GM21576 (cell line): ENCODE data around the gene TBL3.
A peak's percentile ranks its signal among the peaks of the same experiment; 100 is the strongest.

Experiments
- ATAC-seq: cut with Tn5 transposase; IDR thresholded peaks from one replicate; pipeline ENCODE4 v1.9.1; 2021; ENCODE audit warnings: mild to moderate bottlenecking, moderate library complexity; ENCODE audit not compliant: unreplicated experiment

The TBL3 gene

DNA sequence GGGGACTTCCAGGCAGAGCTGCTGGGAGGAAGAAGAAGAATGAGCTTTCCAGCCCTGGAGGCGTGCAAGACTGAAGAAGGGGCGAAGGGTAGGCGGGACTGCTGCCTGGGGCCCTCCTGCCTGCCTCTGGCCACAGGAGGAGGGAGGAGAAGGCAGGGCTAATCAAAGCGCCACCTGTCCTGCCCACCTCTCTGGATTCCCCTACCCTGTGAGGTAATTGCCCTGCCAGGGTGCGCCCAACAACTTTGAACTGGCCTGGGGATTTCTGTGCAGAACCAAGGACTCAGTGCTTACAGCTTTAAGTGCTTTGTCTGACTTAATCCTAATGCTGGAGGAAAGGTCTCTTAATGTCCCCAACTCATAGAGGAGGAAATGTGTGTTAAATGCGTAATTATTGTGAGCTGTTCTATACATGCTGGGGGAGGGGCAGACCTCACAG is 9.6 kb downstream of the TBL3 start, which contains the start of gene NOXO1:
NOXO1 (minus strand) TSS at position 72 of the 439 bp plus-strand sequence. CDS start 290 bp downstream, outside the sequence.
- ATAC-seq, result no peak

DNA sequence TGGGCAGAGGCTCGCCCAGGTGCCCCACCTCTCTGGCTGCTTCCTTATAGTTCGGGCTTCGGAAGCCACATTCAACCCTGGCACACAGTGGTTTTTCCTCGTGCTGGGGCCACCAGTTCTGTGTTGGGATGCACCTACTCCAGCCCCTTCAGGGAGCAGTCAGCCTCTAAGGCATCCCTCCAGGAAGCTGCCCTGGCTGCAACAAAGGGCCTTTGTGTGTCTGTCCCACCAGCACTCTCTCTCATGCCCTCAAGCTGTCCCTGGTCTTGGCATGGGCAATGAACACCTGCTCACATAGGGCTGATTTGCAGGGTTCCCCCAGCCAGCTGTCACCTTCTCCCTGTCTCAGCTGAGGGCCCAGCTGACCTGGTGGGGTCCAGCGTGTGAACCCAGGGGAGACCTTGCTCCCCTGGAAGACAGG is 10.2 kb downstream of the TBL3 start:
- no peak for ATAC-seq

DNA sequence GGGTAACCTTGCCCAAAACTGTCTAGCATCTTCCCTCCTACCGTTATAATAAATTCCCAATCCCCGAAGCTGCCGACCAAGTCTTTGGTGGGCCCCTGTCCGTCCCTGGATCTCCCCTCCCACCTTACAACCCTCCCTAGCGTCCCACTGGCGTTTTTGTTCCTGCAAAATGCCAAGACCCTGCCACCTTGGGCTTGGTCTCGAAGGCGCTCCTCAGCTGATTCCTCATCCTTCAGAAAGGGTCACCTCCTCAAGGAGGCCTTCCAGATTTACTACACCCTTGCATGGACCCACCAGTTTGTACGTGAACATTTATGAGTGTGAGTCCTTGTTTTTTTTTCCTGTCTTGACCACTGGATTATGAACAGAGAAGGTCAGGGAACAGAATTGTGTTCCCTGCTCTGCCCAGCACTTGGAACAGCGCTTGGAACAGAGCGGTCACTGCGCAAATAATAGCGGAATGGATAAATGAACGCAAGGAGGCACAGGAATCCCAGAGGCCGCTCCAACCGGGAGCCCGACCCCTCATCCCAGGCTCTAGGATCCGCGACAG is 11.2 kb downstream of the TBL3 start:
- no peak for ATAC-seq

DNA sequence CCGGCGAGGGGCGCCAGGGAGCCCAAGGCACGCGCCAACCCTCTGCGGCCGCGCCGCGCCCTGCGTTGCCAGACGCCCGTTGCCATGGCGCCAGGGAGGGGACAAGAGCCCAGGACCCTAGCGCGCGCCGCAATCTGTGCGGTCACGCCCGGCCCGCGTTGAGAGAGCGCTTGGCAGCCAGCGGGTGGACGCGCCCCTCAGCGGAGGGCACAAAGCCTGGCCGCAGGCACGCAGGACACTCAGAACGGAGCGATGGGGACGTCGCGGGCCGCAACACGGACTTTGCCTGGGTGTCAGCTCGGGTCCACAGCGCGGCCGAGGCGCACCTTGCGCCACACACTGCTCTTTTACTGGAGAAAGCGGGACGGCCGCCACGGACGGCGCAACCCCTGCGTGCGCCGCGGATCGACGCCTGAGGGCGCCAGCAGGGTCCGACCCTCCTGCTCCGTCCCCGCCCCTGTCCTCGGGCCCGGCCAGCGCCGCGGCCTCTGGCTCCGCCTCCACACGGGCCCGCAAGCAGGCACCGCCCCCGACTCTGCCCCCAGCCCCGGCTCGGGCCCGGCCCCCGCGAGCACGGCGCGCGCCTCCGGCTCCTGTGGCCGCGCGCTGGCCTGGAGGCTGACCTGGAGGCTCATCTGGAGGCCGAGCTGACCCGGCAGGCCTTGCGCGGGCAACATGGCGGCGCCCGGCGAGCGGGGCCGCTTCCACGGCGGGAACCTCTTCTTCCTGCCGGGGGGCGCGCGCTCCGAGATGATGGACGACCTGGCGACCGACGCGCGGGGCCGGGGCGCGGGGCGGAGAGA is 11.9 kb downstream of the TBL3 start, which contains the start of gene GFER:
GFER (plus strand) TSS at position 650 of the 803 bp plus-strand sequence; CDS start at position 676, 26 bp downstream.
- ATAC-seq, result peak; percentile 73

DNA sequence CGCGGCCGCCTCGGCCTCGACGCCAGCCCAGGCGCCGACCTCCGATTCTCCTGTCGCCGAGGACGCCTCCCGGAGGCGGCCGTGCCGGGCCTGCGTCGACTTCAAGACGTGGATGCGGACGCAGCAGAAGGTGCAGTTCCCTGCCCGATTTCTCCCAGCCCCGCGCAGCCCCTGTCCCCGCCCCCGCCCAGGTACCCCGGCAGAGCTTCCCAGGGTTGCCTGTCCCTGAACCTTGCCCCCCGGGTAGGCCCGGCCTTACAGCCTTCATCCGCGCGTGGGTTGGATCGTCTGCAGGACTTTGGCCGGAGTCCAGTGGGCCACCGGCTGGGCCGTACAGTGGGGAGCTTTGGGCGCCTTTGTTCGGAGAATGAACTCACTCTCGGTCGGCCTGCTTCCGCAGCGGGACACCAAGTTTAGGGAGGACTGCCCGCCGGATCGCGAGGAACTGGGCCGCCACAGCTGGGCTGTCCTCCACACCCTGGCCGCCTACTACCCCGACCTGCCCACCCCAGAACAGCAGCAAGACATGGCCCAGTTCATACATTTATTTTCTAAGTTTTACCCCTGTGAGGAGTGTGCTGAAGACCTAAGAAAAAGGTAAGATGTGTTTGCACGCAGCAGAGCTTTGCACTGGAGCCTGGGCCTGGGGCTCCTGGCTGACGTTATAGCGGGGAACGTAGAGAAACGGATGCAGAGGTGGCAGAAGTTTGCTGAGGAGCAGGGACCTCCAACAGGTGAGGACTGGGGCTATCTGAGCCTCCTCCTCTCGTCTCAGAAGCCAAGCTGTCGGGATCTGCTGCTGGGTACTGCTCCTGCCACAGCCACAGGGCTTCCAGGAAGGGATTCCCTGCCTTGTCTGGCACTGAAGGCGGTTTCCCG is 12.7 kb downstream of the TBL3 start:
- no peak for ATAC-seq

DNA sequence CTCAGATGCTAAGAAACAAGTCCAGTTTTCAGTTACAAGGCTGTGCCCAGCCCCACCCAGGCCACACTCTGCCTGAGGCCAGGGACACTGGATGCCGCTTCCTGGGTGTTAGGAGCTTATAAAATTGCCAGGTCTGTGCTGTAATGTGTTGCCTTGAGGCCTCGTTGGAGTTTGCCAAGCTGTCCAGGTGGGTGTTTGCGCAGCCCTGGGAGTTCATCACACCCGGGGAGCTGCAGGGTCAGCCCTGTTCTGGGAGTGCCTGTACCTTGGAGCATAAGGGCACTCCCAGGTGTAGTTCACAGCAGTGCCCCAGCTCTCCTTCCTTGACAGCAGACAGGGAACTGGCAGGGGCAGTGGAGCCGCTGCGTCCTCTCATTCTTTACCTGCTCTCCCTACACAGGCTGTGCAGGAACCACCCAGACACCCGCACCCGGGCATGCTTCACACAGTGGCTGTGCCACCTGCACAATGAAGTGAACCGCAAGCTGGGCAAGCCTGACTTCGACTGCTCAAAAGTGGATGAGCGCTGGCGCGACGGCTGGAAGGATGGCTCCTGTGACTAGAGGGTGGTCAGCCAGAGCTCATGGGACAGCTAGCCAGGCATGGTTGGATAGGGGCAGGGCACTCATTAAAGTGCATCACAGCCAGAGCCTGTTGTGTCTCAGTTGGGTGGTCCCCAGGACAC is 13.8 kb downstream of the TBL3 start:
- ATAC-seq, result no peak

DNA sequence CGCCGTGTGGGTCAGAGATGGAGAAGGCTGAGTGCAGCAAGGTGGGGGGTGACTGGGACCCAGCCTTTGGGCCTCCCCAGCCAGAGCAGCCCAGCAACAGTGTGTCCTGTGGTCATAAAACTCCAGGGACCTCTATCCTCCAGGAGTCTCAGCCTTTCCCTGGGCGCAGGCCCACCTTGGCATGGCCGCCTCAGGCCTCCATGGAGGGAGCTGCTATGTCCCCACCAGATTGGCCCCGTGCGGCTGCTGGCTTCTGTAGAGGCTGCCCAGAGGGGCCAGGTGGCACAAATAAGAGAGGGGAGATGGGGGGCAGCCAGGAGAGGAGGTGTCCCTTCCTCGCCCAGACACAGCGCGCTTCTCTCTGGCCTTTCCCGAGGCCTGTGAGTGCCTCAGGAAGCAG is 15.3 kb downstream of the TBL3 start:
- no peak for ATAC-seq

DNA sequence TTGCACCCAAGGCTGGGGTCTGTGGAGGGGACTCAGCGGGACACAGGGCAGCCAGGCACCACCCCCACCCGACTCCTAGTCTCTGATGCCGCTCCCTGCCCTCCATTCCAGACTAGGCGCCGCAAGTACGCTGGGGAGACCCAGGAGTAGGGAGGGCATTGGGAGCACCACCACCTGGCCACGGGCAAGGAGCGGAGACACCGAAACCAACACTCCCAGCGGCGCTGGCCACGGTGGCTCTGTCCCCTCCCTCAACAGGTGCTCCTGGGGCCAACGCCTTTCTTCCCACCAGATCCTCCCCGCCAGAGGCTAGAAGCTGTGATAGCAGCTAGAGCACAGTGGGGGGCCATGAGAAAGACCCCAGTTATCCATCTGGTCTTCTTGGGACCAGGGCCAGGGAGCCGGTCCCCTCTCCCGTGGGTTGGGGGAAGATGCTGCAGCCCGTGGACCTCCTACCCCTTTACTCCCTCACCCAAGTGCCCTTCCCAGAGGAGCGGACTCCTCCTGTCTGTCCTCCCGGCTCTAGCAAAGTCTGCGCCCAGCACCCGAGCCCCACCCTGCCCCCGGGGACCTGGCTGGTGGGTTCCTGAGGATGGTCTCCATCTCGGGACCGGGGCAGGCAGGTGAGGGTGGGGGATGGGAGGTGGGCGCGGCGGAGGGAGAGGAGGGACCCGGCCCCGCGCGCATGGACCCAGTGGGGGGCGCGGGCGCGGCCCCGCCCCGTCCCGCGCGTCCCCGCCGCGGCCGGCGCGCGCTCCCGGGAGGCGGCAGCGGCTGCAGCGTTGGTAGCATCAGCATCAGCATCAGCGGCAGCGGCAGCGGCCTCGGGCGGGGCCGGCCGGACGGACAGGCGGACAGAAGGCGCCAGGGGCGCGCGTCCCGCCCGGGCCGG is 17.6 kb downstream of the TBL3 start, which contains the start of gene SYNGR3:
SYNGR3 (plus strand) TSS at position 762 of the 892 bp plus-strand sequence. CDS start 133 bp downstream, outside the sequence.
- ATAC-seq, result no peak

DNA sequence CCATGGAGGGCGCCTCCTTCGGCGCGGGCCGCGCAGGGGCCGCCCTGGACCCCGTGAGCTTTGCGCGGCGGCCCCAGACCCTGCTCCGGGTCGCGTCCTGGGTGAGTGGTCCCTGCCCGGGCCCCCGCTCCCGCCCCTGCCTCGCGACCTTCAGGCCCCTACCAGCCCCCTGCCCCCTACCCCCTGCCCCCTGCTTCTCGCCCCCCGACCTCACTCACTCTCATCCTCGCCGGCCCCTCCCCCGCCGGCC is 18.2 kb downstream of the TBL3 start:
- ATAC-seq, result no peak

DNA sequence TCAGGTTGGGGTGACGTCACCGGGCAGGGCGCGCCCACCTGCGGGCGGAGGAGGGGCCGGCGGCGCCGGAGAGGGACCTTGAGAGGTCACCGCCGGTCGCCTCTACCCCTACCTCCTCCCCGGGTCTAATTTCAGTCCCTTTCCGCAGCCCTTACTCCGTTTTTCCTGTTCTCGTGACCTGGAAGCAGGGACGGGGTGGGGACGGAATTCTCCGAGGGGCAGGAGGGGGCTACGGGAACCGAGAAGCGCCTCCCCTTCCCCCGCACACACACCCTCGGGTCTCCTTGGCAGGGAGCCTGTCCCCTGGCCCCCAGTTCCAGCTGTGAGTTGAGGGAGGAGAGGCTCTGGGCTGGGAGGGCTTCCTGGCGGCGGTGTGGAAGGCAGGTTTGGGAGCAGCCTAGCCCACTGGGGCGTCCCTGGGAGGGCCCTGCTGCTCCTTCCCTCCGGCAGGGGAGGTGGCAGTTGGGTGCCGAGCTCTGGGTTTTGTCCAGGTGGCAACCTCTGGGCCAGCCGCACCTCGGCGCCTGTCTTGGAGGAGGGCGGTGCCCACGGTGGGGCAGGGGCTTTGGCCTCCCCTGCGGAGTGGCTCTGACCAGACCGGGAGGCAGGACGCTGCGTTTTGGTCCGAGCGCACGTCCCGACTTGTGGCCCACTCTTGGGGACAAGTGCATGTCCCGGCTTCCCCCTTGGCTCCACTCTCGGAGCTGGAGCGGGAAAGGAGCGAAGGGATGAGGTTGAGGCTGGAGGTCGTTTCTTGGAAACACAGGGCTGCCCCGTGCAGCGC is 18.7 kb downstream of the TBL3 start:
- no peak for ATAC-seq

DNA sequence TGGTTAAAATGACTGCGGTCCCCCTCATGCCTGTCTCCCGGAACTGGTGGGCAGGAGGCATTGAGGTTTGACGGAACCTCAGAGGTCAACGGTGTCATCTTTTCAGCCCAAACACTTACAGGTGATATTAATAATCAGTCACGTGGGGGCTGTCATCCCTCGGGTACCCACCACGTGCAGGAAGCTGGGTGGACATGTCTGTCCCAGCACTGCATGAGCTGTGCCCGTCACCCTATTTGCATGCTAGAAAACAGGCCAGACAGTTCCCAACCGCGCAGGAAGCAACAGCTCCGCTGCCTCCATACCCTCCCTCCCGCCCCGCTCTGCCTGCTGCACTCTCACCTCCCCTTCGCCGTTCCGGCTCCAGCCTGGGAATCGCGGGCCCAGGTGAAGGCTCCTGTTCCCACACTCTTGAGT is 19.3 kb downstream of the TBL3 start:
- ATAC-seq, result peak; percentile 28

DNA sequence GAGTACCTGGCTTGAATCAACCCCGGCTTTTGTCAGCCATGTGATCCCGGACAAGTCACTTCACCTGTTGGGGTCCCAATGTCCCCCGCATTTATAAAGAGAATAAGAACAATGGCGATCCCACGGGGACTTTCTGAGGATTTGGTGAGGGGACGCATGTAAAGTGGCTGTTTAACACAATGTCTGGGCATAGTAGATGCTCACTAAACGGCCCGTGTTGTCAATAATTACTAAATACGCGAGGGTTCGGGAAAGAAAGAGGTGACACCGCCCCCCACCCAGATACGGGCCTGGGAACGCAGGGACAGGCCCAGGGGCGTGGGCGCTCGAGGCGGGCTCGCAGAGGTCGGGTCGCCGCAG is 19.7 kb downstream of the TBL3 start:
- ATAC-seq, result no peak

DNA sequence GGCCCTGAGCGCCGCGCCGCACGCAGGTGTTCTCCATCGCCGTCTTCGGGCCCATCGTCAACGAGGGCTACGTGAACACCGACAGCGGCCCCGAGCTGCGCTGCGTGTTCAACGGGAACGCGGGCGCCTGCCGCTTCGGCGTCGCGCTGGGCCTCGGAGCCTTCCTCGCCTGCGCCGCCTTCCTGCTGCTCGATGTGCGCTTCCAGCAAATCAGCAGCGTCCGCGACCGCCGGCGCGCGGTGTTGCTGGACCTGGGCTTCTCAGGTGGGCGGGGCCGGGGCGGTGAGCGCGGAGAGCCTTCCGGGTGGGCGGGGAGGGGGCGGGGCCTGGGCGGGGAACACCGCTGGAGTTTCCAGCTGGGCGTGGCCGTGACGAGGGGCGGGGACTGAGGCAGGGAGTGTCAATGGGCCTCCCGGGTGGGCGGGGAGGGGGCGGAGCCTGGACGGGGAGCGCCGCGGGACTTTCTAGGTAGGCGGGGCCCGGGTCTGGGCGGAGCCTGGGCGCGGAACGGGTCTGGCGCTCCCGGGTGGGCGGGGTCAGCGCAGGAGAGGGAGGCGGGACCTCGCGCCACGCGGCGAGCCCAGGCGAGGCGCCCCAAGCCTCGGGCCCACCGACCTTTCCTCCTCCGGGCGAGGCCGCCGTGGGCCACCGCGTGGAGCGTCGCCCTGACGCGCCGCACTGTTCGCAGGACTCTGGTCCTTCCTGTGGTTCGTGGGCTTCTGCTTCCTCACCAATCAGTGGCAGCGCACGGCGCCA is 20.3 kb downstream of the TBL3 start:
- peak; percentile 42 for ATAC-seq

DNA sequence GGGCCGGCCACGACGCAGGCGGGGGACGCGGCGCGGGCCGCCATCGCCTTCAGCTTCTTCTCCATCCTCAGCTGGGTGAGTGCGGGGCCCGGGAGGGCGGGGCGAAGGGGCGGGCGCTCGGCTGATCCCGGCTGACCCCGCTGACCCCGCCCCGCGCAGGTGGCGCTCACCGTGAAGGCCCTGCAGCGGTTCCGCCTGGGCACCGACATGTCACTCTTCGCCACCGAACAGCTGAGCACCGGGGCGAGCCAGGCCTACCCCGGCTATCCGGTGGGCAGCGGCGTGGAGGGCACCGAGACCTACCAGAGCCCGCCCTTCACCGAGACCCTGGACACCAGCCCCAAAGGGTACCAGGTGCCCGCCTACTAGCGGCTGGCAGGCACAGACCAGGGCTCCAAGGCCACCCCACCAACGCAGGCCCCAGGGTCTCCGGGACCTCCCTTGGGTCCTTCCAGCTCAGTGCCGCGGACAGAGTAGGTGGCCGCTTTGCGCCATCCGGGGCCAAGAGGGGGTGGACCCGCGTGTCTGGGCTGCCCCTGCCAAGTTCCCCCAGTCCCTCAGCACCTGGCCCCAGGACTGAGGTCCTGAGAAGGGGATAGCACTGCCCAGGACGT is 21.0 kb downstream of the TBL3 start:
- ATAC-seq, result no peak

DNA sequence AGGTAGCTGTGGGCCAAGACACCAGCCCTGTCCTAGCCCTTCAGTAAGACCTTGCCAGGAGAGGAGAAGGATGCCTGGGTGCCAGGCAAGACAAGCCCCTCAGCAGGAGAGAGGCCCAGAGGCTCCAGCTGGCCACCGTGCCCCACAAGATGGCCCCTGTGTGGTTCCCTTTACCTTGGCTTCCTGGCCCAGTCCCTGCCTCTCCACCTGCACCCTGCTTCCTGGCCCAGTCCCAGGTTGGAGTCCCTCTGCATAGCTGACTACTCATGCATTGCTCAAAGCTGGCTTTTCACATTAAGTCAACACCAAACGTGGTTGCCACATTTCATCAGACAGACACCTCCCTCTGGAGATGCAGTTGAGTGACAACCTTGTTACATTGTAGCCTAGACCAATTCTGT is 21.9 kb downstream of the TBL3 start:
- ATAC-seq, result no peak

DNA sequence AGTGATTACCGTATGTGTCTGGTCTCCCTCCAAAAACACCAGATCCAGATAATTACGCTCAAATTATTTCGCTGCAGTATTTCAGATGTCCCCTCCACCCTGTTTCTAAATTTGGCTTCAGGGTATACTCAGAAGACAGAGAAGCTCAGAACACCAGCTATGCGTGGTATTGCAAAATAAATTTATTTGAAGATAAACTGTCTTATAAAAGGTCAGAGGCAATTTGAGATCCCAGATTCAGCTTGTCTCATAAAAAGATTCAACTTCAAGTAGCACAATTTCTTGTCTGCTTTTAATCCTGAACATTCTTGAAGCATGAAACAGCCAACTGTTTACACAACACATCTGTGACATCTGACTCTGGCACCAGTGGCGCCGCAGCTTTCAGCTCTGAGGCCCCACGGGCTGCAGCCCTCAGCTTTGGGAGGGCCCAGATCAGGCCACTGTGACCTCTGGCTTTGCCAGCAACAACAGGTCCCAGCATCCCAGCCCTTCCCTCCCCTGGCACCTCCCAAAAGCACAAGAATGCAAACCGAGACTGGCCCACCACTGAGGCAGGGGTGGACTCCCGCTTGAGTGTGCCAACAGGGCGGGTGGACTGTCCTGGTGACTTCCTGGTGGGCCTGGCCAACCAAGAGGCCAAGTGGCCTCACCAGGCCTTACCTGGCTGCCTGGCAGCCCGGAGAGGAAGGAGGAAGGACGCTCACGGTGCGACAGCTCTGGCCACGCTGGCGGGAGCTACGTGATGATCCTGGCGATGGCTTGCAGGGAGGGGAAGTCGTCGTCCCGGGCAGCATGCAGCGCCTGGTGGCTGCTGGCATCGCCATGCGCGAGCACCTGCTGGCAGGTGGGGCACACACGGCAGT is 25.9 kb downstream of the TBL3 start:
- ATAC-seq, result no peak

DNA sequence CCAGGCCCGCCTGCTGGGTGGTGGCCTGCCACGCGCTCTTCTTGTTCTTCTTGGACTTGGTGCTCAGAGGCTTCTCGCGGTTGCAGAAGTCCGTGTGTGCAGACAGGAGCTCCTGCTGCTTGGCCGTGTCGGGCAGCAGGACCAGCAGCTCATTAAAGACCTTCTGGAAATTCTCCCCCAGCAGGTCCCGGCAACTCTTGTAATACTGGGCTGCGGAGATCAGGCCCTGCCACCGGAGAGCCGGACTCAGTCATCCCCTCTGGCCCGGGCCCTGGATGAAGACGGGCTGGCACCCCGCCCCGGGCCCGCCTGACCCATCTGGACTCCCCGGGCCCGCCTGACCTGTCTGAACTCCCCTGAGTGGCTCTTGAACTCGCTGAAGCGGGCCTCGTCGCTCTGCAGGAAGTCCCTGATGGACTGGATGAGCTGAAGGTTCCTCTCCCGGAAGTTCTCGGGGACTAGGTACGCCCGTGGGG is 26.5 kb downstream of the TBL3 start:
- ATAC-seq, result no peak
